GM21786 (cell line): ENCODE data around the gene RIMKLB.

Experiments
- ATAC-seq: cut with Tn5 transposase; IDR thresholded peaks from one replicate; pipeline ENCODE4 v1.9.1; 2021; ENCODE audit not compliant: unreplicated experiment

RIMKLB gene, protein sequence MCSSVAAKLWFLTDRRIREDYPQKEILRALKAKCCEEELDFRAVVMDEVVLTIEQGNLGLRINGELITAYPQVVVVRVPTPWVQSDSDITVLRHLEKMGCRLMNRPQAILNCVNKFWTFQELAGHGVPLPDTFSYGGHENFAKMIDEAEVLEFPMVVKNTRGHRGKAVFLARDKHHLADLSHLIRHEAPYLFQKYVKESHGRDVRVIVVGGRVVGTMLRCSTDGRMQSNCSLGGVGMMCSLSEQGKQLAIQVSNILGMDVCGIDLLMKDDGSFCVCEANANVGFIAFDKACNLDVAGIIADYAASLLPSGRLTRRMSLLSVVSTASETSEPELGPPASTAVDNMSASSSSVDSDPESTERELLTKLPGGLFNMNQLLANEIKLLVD

GRCh38 chr12:8697476-8698131 is at the start of gene RIMKLB:
Gene RIMKLB (plus strand): TSS chr12:8697991. CDS start chr12:8713867, 15,876 bp downstream.
- peak; percentile 74 for ATAC-seq

- ATAC-seq: peak; percentile 74
Observed at GRCh38 chr12:8648576-8649205, 49.1 kb upstream of the RIMKLB start.

DNA sequence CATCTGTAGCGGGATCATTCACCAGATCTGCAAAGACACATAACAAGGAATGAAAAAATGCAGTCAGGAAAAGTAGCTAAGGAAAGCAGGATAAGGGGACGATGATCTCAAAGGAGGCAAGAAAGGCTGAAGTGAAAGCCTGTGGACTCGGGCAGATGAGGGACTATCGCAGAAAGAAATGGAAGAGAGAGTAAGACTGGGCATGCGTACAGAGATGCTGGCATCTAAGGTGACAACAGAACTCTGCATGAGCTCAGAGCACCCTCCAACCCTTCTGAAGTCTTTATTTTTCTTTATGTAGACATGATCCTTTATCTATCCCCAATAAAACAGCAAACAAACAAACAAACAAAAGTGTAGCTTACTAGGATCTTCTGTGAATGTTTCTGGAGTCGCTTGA is 42.4 kb upstream of the RIMKLB start:
- ATAC-seq: no peak

- ATAC-seq: no peak
Observed at GRCh38 chr12:8658346-8658745, 39.4 kb upstream of the RIMKLB start.

GRCh38 chr12:8661016-8661415 is 36.8 kb upstream of the RIMKLB start:
- no peak for ATAC-seq

- ATAC-seq: no peak
Observed at GRCh38 chr12:8661751-8662150, 36.0 kb upstream of the RIMKLB start.

GRCh38 chr12:8662593-8662992 is 35.2 kb upstream of the RIMKLB start, which contains the start of gene MFAP5:
Gene MFAP5 (minus strand): TSS chr12:8662826. CDS start chr12:8662104, 722 bp downstream.
- no peak for ATAC-seq

DNA sequence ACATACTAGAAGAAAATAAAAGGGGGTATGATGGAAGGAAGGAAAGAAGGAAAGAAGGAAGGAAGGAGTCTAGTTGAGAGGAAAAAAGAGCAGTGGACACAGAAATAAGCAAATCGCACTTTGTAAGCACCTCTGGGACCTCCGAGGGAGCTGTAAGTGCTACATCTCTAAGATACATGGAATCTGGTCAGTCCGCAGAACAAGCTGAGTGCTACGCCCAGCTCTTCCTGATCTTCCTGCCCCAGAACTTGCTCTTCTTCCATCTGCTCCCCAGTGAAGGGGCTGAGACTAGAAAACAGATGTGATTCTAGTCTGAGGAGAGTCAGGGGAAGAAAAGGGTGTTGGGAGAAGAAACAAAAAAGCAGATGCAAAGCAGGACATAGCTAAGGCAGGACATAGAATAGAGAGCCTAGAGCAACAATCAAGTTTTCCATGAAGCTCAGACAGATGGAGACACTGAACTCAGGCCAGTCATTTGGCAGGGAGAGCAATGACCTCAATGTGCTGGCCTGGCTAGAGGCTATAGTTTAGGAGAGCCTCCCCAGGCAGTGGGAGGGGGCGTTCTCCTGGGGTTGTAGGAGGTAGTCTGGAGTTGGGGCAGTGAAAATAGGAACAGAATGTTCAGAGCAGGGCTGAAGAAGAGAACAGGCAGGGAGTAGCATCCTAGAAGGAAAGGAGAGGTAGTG is 33.4 kb upstream of the RIMKLB start:
- ATAC-seq: no peak

- ATAC-seq: no peak
Observed at GRCh38 chr12:8665759-8666158, 32.0 kb upstream of the RIMKLB start.

DNA sequence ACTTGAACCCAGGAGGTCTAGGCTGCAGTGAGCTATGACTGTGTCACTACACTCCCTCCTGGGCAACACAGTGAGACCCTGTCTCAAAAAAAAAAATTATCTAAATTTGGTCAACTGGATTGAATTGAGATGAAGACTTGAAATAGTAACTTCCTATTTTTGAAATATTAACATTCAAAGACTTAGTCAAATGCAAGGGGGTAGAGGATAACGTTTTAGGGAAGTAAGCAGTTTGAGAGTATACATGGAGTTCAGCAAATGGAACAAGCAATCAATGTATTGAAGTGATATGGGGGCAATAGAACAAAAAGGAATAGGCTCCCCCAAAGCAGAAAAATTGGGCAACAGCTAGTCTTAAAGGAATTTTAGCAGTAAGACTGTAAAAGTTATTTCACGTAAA is 30.5 kb upstream of the RIMKLB start:
- no peak for ATAC-seq

DNA sequence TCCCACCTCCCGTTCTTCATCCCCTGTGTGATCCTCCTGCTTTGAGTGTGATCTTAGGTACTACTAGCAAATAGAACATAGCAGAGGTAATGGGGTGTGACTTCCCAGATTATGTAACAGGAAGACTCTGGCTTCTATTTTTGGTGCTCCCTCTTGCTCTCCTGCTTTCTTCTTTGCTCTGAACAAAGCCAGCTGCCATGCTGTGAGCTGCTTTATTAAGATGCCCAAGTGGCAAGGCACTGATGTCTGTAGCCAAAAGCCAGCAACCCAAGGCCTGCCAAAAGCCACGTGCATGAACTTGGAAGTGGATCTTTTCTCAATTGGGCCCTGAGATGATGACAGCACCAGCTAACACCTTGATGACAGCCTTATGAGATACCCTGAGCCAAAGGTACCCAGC is 29.4 kb upstream of the RIMKLB start:
- ATAC-seq: no peak

DNA sequence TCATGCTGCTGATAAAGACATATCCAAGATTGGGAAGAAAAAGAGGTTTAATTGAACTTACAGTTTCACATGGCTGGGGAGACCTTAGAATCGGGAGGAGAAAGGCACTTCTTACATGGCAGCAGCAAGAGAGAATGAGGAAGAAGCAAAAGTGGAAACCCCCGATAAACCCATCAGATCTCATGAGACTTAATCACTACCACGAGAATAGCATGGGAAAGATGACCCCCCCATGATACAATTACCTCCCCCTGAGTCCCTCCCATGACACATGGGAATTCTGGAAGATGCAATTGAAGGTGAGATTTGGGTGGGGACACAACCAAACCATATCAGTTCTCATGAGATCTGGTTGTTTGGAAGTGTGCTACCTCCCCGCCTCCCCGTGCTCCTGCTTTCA is 25.4 kb upstream of the RIMKLB start:
- no peak for ATAC-seq

DNA sequence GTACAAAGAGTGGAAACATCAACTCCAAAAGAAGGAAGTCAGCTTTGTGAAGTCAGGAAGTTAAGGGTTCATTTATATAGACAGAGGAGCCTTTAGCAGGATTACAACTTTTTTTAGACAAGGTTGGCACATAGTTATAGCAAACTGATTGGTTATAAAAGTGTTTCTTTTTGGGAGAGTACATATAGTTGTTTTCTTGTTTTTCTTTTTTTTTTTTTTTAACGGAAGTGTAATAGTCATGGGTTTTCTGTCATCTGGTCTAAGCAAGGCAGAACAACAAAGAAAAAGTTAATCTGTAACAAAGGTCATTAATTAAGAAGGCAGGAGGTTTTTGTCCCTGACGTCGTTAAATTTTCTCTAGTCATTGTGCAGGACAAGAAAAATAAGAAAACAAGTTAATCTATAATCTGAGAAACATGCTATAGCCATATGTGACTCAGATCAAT is 22.2 kb upstream of the RIMKLB start:
- ATAC-seq: peak; percentile 74

- no peak for ATAC-seq
Observed at GRCh38 chr12:8676651-8677050, 21.1 kb upstream of the RIMKLB start.

DNA sequence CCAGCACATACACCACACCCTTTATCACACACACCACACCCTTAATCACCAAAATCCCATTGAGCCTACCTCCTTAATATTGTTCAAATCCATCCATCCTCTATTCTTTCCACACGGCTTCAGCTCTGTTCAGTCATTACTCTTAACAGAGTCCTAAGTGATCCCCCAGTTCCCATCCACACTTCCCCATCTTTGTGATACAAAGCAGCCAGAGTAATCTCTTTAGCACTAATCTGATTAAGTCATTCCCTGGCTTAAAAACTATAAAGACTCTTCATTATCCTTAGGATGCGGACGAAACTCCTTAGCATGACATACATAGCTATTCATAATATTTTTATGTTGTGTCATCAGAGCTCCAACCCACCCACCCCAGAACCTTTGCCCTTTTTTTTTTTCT is 20.4 kb upstream of the RIMKLB start:
- no peak for ATAC-seq

DNA sequence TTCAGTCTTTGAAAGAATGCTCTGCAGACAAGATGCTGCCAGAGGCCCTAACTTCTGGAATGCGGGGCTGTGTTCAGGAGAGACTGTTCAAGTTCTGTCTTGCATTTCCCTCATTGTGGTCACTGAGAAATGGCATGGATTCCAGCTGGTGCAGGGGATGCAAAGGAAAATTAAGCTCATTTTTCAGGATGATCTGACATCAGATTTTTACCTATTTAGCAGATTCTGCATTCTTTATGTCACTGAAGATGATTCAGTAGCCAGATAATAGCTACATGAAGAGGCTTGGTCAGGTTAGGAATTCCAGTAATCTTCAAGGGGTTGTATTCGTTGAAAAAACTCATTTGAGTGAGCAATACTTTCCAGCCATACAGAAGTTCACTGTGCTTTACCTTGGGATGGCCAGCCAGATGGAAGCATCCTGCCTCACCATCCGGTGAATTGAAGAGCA is 19.1 kb upstream of the RIMKLB start:
- ATAC-seq: no peak

DNA sequence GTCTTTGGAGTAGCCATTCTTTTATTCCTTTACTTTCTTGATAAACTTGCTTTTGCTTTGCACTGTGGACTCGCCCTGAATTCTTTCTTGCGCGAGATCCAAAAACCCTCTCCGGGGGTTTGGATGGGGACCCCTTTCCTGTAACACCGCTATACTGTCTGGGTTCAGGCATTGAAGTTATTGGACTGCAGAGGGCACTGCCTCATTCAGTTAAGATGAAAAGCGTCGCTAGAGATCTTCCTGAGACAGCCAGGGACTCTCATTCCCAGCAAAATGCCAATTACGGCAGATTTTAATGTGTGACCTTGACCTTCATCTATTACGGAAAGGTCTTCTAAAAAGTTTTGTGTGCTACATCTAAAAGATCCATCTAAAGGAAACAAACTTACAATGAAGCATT is 17.3 kb upstream of the RIMKLB start:
- no peak for ATAC-seq

GRCh38 chr12:8681129-8681884 is 16.5 kb upstream of the RIMKLB start:
- ATAC-seq: no peak

DNA sequence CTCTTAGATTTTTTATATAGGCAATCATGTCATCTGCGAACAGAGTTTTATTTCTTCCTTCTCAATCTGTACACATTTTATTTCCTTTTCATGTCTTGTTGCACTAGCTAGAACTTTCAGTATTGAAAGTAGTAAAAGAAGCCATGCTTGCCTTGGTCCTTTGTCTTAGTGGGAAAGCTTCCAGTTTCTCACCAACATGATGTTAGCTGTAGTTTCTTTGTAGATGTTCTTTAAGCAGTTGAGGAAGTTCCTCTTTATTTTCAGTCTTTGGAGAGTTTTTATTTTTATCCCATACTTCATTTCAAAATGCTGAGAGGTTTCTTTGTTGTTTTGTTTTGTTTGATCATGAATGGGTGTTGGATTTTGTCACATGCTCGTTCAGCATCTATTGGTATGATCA is 12.7 kb upstream of the RIMKLB start:
- ATAC-seq: no peak

GRCh38 chr12:8687846-8688601 is 9.8 kb upstream of the RIMKLB start:
- ATAC-seq: no peak
